Mesothelial cell of epicardium (in vitro differentiated cells): ENCODE results near the gene NUDCD2. TPM values are rescaled to one million over a fixed set of nuclear protein-coding genes. Genes with fewer than 3 reads are reported as not detected.
"Not testable (repeated sequence)": the region's sequence is repeated elsewhere in the genome, so short reads cannot be mapped to it uniquely, and the experiment has no call there.

ENCODE experiments used
- DNase-seq, 2 experiments: peaks; one replicate each; pipeline ENCODE4 v3.0.0; 2021; ENCODE audit warnings: low spot score in 2 of 2; ENCODE audit not compliant: unreplicated experiment in 2 of 2
- H3K27ac Mint-ChIP-seq: 2 replicates; pipeline ENCODE4 v1.8.0; 2021; ENCODE audit warnings: mixed read lengths
- H3K27me3 Mint-ChIP-seq: 2 replicates; pipeline ENCODE4 v1.8.0; 2021; ENCODE audit warnings: low read depth, mixed read lengths
- H3K36me3 Mint-ChIP-seq: 2 replicates; pipeline ENCODE4 v1.8.0; 2021; ENCODE audit warnings: mixed read lengths
- H3K4me1 Mint-ChIP-seq: 2 replicates; pipeline ENCODE4 v1.8.0; 2021; ENCODE audit warnings: mixed read lengths
- H3K4me3 Mint-ChIP-seq: 2 replicates; pipeline ENCODE4 v1.8.0; 2021; ENCODE audit warnings: mild to moderate bottlenecking, moderate library complexity, mixed read lengths
- H3K9me3 Mint-ChIP-seq: 2 replicates; pipeline ENCODE4 v1.8.0; 2021; ENCODE audit warnings: mixed read lengths
- CTCF ChIP-seq: fragments of 200-600 bp; sonication (generic); IDR thresholded peaks from one replicate; pipeline ENCODE4 v1.5.0; 2021; ENCODE audit warnings: antibody characterized with exemption; ENCODE audit not compliant: unreplicated experiment
- total RNA-seq: library from RNA; stranded (reverse); gene quantifications from 3 replicates; pipeline ENCODE4 v1.2.1, GENCODE V29; 2021

Gene NUDCD2
- total RNA-seq, 1 donor from 2014 or later = 32.1 TPM

GRCh38 chr5:163402007-163402406 lies 57.9 kb downstream of the NUDCD2 start:
- TF ChIP-seq CTCF = no peak
- peaks cover 4% of the 10 kb centered on the region for H3K9me3 Mint-ChIP-seq
- H3K27ac Mint-ChIP-seq = no peak overlapping the region
- peaks cover 7% of the 10 kb centered on the region for H3K4me1 Mint-ChIP-seq
- H3K27me3 Mint-ChIP-seq = no peaks in the 10 kb centered on the region
- no peak for DNase-seq
- no peak overlapping the region for H3K4me3 Mint-ChIP-seq
- no peaks in the 10 kb centered on the region for H3K36me3 Mint-ChIP-seq

GRCh38 chr5:163401271-163401670 lies 58.6 kb downstream of the NUDCD2 start:
- Mint-ChIP-seq H3K27ac (no peak overlapping the region), H3K27me3 (no peaks in the 10 kb centered on the region), H3K4me3 (no peak overlapping the region), H3K36me3 (no peaks in the 10 kb centered on the region), H3K4me1 (peaks cover 6% of the 10 kb centered on the region), H3K9me3 (peaks cover 4% of the 10 kb centered on the region)
- TF ChIP-seq CTCF = no peak
- DNase-seq = no peak

- H3K4me3 Mint-ChIP-seq = no peak overlapping the region
- H3K4me1 Mint-ChIP-seq = peaks cover 6% of the 10 kb centered on the region
- no peak for DNase-seq
- no peak overlapping the region for H3K27ac Mint-ChIP-seq
- no peaks in the 10 kb centered on the region for H3K36me3 Mint-ChIP-seq
- TF ChIP-seq CTCF = no peak
- H3K9me3 Mint-ChIP-seq = peaks cover 4% of the 10 kb centered on the region
- no peaks in the 10 kb centered on the region for H3K27me3 Mint-ChIP-seq
These were observed 60.0 kb downstream of the NUDCD2 start for GRCh38 chr5:163399923-163400322.

- peaks cover 21% of the 10 kb centered on the region for H3K9me3 Mint-ChIP-seq
- no peak for TF ChIP-seq CTCF
- no peak for DNase-seq
- H3K4me3 Mint-ChIP-seq = no peak overlapping the region
- peaks cover 7% of the 10 kb centered on the region for H3K36me3 Mint-ChIP-seq
- H3K4me1 Mint-ChIP-seq = no peaks in the 10 kb centered on the region
- H3K27me3 Mint-ChIP-seq = no peaks in the 10 kb centered on the region
- H3K27ac Mint-ChIP-seq = no peak overlapping the region
These were observed 62.5 kb downstream of the NUDCD2 start for GRCh38 chr5:163397354-163397753.

GRCh38 chr5:163396818-163397340 lies 63.0 kb downstream of the NUDCD2 start:
- DNase-seq, H3K4me1 Mint-ChIP-seq, H3K27me3 Mint-ChIP-seq, H3K27ac Mint-ChIP-seq, H3K4me3 Mint-ChIP-seq, H3K36me3 Mint-ChIP-seq: not testable (repeated sequence)
- H3K9me3 Mint-ChIP-seq = peaks cover 21% of the 10 kb centered on the region

Other genes starting within 250 kb of the NUDCD2 start
- 229 to 243 TPM (median 230 TPM) in 3 replicates for gene CCNG1, start 22.5 kb downstream of the NUDCD2 start, total RNA-seq
- gene HMMR, start 530 bp upstream of the NUDCD2 start, total RNA-seq = 8.7 to 9.8 TPM (median 9.4 TPM) in 3 replicates
- gene MAT2B, start 45.5 kb upstream of the NUDCD2 start, total RNA-seq = 44.5 to 45.5 TPM (median 44.6 TPM) in 3 replicates